HepG2 (cell line): ENCODE data around the gene ZNF20. TPM values are rescaled to one million over a fixed set of nuclear protein-coding genes. Genes with fewer than 3 reads are reported as not detected.

Experiments used
- NRL ChIP-seq: sonication (generic); formaldehyde crosslinking; IDR thresholded peaks from 2 replicates; pipeline ENCODE4 v1.5.0; 2020; ENCODE audit warnings: missing genetic modification reagents, mild to moderate bottlenecking, moderate library complexity, borderline replicate concordance
- SAP130 ChIP-seq: IDR thresholded peaks from 2 replicates; pipeline ENCODE4 v1.6.1; 2016; ENCODE audit warnings: low read depth
- ZNF142 ChIP-seq: sonication (generic); formaldehyde crosslinking; IDR thresholded peaks from 2 replicates; pipeline ENCODE4 v1.4.0; 2020; ENCODE audit warnings: missing genetic modification reagents
- ZNF329 ChIP-seq: sonication (generic); formaldehyde crosslinking; IDR thresholded peaks from 2 replicates; pipeline ENCODE4 v1.9.0; 2021; ENCODE audit warnings: low read depth, mild to moderate bottlenecking, missing genetic modification reagents
- ZNF776 ChIP-seq: sonication (generic); formaldehyde crosslinking; IDR thresholded peaks from 2 replicates; pipeline ENCODE4 v1.4.0; 2020; ENCODE audit warnings: mild to moderate bottlenecking, missing genetic modification reagents
- ZXDC ChIP-seq: sonication (generic); formaldehyde crosslinking; IDR thresholded peaks from 2 replicates; pipeline ENCODE4 v1.5.0; 2020; ENCODE audit warnings: mild to moderate bottlenecking, missing genetic modification reagents
- polyA plus RNA-seq, 8 experiments: library from polyadenylated mRNA; depleted of rRNA in 3 of 8; stranded (reverse) in 7 of 8; unstranded in 1 of 8; fragments of >200 nt; fragmentation: Illumina TruSeq in 4 of 8; extraction: Trizol in 4 of 8; gene quantifications; 2 replicates each; pipeline versions ENCODE4 v1.2.1 to v1.2.3, GENCODE V29; 2011 to 2016; ENCODE audit warnings: low read depth in 4 of 8, missing spikeins in 1 of 8, mixed read lengths in 1 of 8; ENCODE audit not compliant: insufficient read depth in 1 of 8
- total RNA-seq, 5 experiments: library from RNA; depleted of rRNA; stranded (reverse); fragments of >200 nt; fragmentation: Illumina TruSeq; extraction: Trizol; gene quantifications; 2 replicates each; pipeline ENCODE4 v1.2.3, GENCODE V29; 2016; ENCODE audit warnings: low read depth in 1 of 5
- TF ChIP-seq, protein P1 (sequence below): IDR thresholded peaks from 2 replicates; pipeline ENCODE4 v1.6.1; 2018; ENCODE audit warnings: missing genetic modification reagents
- TF ChIP-seq, protein P2 (sequence below): sonication (generic); formaldehyde crosslinking; IDR thresholded peaks from 2 replicates; pipeline ENCODE4 v1.5.1; 2020; ENCODE audit warnings: missing genetic modification reagents, mild to moderate bottlenecking, borderline replicate concordance
- TF ChIP-seq, protein P3 (sequence below): sonication (generic); formaldehyde crosslinking; IDR thresholded peaks from 2 replicates; pipeline ENCODE4 v1.5.0; 2020; ENCODE audit warnings: missing genetic modification reagents, mild to moderate bottlenecking, borderline replicate concordance
- TF ChIP-seq, protein P4 (sequence below): sonication (generic); formaldehyde crosslinking; IDR thresholded peaks from 2 replicates; pipeline ENCODE4 v1.4.0; 2020; ENCODE audit warnings: mild to moderate bottlenecking, missing genetic modification reagents

ZNF20 gene
- total and polyA plus RNA-seq, 2 of the 13 experiments (the other 11 are each of a cell fraction or from before 2014, with no cell fraction given): 1.6 to 8.0 TPM

- TF ChIP-seq, protein P1, sequence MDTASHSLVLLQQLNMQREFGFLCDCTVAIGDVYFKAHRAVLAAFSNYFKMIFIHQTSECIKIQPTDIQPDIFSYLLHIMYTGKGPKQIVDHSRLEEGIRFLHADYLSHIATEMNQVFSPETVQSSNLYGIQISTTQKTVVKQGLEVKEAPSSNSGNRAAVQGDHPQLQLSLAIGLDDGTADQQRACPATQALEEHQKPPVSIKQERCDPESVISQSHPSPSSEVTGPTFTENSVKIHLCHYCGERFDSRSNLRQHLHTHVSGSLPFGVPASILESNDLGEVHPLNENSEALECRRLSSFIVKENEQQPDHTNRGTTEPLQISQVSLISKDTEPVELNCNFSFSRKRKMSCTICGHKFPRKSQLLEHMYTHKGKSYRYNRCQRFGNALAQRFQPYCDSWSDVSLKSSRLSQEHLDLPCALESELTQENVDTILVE (CRISPR knock-in tag): peak; percentile 61; the same call in 1 of the 2 replicates
- TF ChIP-seq, protein P2, sequence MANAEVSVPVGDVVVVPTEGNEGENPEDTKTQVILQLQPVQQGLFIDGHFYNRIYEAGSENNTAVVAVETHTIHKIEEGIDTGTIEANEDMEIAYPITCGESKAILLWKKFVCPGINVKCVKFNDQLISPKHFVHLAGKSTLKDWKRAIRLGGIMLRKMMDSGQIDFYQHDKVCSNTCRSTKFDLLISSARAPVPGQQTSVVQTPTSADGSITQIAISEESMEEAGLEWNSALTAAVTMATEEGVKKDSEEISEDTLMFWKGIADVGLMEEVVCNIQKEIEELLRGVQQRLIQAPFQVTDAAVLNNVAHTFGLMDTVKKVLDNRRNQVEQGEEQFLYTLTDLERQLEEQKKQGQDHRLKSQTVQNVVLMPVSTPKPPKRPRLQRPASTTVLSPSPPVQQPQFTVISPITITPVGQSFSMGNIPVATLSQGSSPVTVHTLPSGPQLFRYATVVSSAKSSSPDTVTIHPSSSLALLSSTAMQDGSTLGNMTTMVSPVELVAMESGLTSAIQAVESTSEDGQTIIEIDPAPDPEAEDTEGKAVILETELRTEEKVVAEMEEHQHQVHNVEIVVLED (CRISPR knock-in tag): peak; percentile 94
- TF ChIP-seq, protein P3, sequence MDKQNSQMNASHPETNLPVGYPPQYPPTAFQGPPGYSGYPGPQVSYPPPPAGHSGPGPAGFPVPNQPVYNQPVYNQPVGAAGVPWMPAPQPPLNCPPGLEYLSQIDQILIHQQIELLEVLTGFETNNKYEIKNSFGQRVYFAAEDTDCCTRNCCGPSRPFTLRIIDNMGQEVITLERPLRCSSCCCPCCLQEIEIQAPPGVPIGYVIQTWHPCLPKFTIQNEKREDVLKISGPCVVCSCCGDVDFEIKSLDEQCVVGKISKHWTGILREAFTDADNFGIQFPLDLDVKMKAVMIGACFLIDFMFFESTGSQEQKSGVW (CRISPR knock-in tag): no peak
- TF ChIP-seq ZNF142 (CRISPR knock-in tag): no peak
- peak; percentile 23; the same call in 1 of the 2 replicates for TF ChIP-seq ZNF776 (CRISPR knock-in tag)
- TF ChIP-seq ZXDC (CRISPR knock-in tag): 0 out of 2 replicates have a peak, but pooled peaks have one; percentile 73
- TF ChIP-seq, protein P4, sequence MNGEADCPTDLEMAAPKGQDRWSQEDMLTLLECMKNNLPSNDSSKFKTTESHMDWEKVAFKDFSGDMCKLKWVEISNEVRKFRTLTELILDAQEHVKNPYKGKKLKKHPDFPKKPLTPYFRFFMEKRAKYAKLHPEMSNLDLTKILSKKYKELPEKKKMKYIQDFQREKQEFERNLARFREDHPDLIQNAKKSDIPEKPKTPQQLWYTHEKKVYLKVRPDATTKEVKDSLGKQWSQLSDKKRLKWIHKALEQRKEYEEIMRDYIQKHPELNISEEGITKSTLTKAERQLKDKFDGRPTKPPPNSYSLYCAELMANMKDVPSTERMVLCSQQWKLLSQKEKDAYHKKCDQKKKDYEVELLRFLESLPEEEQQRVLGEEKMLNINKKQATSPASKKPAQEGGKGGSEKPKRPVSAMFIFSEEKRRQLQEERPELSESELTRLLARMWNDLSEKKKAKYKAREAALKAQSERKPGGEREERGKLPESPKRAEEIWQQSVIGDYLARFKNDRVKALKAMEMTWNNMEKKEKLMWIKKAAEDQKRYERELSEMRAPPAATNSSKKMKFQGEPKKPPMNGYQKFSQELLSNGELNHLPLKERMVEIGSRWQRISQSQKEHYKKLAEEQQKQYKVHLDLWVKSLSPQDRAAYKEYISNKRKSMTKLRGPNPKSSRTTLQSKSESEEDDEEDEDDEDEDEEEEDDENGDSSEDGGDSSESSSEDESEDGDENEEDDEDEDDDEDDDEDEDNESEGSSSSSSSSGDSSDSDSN (CRISPR knock-in tag): peak; percentile 87
- peak; percentile 98 for TF ChIP-seq SAP130
- peak; percentile 84; the same call in 1 of the 2 replicates for TF ChIP-seq NRL (CRISPR knock-in tag)
- 0 out of 2 replicates have a peak, but pooled peaks have one; percentile 21 for TF ChIP-seq ZNF329 (CRISPR knock-in tag)
Measured at GRCh38 chr19:12162882-12163806, 23.0 kb upstream of the ZNF20 start, which contains the start of gene ZNF136 (continued).
